Activated CD8-positive, alpha-beta memory T cell treated with anti-CD3 and anti-CD28 coated beads for 4 hours (primary cell): ENCODE results near the gene CACNA1C.

Experiments used
- DNase-seq, 2 donors: peaks; one replicate each; pipeline ENCODE4 v3.0.0-alpha.2; 2020; ENCODE audit warnings: low read depth in 2 of 2

CACNA1C gene

DNA sequence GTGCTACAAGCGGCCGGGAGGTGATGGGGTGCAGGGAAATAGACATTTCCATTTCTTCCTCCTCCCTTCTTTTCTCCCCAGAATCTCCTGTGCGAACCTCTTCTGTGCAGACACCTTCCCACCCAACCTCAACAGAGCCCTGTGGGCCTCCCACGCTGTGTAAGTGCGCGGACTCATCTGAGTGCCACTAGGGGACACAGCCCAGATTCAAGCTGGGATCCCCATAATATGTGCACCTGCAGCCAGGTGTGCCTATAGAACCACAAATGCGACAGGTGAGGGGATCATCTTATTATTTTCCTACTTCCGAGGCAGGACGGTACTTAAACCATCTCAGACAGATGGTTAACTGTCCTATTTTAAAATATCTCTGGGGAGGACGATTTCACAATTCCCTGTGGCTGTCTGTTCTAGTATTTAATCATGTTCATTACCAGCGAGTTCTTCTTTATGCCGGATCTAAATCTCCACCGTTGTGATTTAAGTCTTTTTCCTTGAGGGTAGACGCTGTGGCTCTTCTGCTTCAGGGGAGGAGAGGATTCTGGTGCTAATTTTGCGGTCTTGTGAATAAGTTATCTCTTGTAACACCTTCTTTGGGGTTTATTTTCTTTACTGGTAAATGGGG, 17.2 kb upstream of the CACNA1C start:
- DNase-seq: no peak

DNA sequence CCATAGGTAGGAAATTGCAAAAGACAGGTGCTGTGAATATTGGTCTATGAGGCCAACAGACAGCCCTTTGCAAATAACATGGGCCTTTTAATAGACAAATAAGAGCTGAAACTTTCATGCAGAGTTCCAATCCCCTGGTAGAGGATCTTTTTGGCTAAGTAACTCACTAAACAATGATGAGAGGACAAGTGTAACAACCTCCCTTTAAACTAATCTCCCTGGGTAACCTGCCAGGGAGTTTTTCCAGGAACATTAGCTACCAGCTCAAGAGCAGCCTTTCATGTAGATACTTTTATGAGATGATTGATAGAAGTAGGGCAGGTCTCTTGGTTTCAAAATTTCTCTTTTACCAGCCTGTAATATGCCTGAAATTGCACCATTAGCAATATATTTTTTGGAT, 13.8 kb upstream of the CACNA1C start:
- DNase-seq: no peak

DNA sequence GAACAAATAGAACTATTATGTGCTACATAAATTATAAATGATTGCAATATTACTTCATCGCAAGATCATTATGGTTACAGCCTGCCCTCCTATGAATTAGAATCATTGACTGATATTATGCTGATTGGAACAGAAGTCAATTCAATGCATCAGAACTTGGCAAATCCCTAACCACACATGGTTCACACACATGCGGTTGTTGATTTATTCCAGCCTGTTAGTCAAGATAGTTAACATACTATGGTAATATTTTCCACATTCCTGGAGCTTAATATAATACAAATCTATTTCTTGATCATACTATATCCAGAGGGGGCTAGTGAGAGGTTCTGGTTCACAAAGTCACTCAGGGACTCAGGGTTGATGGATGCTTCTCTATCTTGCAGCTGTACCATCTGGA, 9.7 kb upstream of the CACNA1C start:
- no peak for DNase-seq

DNA sequence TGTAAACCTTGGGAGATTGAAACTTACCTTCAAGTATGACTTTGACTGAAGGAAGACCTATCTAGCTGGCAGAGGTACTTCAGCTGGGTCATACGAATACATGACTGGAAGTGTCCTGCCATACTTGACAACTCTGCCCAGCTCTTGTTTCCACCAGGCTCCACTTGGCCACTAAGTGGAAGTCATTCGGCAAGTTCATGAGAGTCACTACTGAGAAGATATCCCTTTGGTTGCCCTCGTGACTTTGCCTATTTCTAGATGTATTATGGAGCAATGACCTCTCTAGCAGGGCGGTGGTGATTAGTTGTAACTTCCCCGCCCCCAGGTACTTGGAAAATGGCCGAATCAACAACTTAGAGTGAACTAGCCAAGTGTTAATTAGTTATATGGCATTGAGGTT, 8.6 kb upstream of the CACNA1C start:
- no peak for DNase-seq

DNA sequence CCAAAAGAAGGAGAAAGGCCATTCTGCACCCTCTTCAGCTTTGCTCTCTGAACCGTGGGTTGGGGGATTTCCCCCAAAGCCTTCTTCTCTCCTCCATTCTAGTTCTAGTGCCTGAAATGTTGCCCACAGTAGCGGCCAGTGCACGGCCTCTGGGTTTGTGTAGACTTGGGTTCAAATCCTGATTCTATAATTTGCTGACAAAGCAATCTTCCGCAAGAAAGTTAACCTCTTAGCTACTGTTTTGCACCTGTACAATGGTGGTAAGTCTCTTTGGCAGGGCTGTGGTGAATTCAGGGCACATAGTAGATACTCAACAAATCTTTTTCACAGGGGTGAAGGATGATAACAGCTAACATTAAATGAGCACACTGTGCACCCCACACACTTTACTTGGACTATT, 5.8 kb upstream of the CACNA1C start:
- no peak for DNase-seq

DNA sequence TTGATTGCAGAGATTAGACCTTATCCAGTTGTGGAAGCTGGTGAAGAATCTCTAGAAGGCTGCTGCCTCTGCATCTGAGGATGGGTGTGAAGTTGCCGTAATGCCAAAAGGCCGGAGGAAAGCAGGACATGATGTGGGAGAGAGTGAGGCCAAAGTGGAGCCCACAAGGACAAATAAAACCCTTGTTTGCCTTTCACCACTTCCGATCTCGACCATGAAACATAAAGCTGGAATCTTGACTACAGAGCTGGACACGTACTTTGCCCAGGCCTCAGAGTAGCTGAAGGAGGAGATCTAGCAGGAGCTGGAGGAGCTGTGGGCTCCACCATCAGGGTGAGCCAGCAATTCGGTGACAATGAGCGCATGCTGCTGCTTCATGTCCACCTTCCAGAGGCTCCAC, 5.0 kb upstream of the CACNA1C start:
- no peak for DNase-seq

DNA sequence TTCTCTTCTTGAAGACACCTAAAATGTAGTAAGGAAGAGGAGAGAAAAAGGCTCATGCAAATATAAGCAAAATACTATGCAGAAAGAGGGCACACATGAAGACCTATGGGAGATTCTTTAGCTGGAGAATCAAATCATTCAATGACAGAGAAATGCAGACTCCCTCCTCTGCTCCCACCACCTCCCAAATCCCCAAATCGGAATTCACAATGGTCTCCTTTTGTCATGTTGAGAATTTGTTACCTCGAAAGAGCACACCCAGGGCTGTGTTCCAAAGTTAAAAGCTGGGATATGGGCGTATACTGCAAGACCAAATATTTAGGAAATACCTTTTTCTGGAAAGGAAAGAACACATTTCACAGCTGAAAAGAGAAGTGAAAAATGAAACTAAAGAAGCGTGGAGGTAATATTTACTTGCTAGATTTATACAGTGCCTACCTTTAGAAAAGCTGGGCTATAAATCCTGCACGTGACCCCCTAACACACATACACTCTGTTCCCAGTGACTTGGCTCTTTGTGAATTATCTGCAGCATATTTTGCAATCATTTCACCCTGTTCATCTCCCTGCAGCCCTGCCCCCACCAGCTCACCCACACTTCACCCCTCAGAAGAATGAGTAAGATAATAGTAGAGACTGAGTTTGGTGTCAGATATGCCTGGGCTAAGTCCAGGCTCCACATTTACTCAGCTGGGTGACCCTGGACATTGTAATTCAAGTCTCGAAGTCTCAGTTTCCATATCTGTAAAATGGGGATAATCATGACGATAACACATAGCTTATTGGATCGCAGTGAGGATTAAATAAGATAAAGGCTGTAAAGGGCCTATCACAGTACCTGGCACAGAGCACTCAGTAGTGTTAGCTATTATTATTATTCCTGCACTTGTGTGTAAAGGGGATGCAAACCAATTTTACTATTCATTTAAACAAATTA, 2.9 kb upstream of the CACNA1C start:
- no peak for DNase-seq

DNA sequence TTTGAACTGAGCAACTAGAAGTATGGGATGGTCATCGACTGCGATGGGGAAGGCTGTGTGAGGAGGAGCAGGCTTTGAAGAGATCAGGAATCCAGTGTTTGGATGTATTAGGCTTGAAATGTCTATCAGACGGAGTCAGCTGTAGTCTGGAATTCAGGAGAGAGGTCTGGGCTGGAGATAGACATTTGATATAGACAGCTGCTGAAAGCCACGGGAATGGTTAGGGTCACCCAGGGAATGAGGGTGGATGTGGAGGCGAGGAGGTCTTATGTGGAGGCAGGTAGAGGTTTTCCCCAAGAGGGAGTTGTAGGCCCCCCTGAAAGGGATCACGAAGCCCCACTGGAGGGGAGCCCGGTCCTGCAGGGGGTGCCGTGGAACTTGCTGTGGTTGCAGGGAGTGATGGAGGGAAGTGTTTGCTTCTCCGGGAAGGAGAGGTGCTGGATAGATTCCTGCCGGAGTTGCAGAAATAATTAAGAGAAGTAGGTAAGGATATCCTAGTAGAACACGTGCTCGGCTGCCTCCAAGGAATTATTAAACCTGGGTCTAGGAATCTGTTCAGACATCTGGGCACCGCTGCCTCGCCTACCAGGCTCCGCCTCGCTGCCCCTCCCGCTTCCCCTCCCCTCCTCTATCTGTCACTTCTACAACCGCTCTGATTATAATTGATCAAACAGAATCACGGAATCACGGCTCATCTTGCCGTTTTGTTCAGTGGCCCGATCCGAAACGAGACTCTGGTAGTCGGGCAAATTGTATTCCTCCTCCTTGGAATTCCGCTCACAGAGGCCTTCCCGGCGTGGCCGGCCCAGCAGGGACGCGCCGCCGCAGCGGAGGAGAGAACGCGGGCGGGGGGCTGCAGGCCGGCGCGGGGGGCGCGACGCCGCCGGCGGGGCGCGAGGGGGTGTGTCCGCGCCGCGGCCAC, 826 bp upstream of the CACNA1C start:
- DNase-seq: no peak

DNA sequence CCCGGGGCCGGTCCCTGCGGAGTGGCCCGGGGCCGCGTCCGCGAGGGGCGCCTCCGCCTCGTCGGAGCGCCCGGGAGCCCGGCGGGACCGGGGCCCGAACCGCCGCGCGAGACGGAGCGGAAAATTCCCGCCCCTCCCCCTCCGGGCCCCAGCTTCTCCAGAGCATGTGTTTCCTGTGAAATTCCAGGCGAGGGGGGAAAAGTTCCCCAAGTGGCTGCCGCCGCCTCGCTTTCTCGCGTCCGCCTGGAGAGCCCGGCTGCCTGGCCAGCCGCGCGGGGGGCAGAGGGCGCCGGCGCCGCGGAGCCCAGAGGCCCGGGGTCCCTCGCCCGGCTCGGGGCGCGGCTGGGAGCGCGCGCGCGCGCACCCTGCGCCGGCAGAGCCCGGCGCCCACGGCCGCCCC, 904 bp downstream of the CACNA1C start:
- no peak for DNase-seq

DNA sequence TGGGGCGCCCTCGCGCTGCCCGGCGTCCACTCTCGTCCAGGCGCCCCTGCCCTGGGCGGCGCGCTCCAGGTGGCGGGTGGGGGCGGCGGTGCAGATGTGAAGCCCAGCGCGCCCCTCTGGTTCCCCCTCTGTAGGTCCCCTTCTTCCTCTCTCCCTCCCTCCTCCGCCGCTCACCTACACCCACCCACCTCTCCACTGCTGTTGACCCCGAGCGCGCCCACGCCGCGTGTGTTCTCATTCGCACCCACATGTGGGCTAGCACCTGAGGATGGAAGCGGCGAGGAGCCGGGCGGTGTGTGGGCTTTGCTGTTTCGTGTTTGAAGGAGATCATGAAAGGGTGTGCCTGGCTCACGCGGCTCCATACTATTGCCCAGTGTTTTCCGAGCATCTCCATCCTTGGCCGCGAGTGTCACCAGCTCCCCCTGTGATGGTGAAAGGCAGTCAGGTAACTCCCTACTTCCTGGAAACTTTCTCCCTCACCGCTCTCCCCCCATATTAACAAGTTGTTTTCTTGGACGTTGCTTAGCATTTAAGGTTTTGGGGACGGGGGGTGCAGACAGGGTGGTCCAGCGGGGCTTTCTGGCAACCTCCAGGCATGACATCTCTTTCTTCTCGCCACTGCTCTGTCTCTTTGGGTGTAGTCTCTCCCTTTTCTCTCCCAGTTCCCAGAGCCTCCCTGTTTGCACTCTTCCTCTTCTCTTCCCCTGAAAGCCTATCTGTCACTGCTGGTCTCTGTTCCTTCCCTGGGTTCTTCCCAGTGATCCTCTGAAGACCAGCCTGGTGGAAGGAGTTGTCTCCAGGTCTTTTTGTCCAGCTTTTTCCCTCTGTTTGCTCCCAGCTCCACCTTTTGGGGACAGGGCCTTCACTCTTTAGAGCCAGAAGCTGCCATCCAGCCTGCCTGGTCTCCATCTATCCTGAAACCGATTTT, 1.6 kb downstream of the CACNA1C start:
- no peak for DNase-seq

DNA sequence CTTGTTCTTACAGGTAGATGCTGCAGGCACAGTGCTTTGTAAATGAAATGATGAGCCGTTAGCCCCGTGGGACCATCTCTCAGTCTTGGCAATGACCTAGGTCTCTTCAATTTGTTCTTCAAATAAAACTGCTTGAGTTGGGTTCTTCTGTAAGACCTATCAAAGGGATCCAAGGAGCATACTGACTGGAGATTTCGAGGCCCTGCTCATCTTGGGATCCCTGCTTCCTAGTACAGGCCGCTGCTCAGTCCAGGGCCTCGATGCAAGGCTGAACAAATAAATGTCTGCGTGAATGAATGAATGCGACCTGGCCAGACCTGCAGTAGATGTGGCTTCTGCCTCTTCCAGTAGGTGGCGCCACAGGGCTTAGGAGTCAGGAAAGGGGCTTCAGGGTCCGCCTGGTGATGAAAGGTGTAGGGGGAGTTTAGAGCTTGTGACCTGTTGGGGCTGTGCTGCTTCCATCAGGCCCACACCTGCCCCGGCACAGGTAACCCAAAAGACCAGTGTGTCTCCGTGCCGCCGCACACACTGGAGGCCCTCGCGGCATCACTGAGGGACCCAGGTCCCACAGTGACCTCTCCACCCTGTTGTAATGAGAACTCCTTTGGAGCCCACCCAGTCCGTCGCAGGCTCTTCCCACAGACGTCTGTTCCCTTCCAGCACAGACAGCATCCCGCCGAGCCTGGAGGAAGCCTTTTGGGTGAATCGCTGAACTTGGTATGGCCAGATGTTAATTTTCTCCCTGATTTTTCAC, 4.4 kb downstream of the CACNA1C start:
- DNase-seq: no peak

DNA sequence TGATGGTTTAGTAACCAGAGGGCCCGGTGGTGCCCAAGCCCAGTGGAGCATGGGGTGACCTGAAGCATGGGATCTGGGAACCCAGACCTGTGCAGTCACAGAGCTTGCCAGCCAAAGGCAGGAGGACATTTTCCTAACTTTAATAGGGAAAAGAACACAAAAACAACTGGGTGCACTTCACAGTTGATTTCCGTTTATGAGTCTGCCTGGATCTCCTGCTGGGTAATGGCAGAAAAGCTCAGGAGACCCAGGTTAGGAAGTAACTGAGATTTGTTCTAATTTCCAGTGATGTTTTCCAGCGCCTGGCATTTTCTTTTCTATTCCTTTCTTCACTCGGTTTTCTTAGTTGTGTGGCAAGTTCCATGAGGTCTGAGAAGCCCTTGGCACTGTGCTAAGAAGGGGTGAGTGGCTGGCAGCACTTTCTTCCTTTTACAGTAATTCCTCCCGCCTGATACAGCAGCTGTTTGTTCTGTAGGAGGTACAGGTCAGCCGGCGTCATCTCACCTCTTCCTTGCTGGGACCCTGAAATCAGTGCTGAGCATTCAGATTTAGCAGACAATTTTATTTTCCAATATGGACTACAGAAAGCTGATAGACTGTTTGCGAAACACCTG, 5.1 kb downstream of the CACNA1C start:
- no peak for DNase-seq

DNA sequence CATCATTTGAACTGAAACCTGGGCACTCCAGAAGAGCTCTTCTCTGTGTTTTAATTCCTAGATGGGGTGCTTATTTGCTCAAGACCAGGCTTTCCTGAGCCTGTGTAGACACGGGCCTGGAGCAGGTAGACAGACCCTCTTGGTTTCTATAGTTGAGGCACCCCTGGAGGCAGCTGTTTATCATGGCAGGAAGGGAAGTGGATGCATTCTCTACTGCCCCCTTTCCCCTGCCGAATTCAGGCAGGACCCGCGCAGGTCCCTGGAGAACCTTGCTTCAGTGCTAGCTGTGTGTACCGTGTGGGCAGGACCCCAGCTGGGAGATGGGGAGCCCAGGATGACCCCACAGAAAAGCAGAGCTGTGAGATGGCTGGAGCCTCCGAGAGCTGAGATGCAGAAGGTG, 6.0 kb downstream of the CACNA1C start:
- no peak for DNase-seq

DNA sequence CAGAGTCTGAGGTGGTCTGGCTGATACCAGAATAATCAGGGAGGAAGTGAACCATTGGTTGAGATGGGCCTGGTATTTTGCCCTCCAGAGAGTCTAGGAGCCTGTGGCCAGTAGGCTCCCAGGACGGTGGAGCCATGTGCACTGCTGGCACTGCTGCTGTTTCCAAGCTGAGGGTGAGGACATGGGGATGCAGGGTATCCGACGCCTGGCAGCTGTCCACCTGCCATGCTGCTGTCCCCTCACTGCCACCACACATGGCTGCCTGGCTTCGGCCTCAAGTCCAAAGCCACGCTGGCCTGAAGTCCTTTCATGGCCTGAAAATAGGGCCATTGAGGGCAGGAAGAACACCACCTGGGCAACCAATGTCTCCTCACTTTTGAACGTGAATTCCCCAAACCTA, 8.6 kb downstream of the CACNA1C start:
- no peak for DNase-seq

DNA sequence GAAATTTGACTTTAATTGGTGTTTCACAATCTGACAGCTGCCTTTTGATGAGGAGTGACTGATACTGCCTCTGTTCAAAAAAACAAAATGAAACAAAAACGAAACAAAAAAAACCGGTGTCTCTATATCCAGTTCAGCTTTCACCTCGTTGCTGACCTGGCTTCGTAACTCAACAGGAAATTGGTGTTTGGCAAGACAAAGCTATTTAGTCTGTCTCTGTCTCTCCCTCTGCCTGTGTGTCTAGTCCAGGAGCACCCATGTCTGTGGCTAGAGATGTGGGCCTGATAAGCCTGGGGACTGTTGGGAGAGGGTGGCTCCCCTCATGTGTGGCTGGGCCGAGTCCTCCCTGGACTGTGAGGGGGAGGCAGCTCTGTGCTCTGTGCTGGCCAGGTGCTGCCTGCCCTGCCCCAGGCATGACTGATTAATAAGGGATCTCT, 11.3 kb downstream of the CACNA1C start:
- DNase-seq: no peak

DNA sequence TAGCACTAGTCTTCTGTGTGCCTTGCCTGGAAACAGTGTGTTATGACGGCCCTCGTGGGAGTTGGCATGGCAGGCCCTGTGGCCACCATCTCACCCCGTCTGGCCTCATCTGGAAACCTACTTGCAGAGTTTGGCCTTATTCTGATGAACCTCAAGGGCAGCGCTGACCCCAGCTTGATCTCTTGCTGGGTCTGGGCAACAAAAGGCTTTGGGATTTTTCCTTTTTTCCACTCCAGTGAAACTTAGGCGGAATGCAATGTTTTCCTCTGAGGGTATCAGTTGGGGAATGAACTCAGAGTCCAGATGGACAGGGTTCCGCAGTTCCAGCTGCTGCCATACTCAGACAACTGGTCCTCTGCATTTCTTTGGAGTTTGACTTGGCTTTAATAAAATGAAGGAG, 15.9 kb downstream of the CACNA1C start:
- no peak for DNase-seq

DNA sequence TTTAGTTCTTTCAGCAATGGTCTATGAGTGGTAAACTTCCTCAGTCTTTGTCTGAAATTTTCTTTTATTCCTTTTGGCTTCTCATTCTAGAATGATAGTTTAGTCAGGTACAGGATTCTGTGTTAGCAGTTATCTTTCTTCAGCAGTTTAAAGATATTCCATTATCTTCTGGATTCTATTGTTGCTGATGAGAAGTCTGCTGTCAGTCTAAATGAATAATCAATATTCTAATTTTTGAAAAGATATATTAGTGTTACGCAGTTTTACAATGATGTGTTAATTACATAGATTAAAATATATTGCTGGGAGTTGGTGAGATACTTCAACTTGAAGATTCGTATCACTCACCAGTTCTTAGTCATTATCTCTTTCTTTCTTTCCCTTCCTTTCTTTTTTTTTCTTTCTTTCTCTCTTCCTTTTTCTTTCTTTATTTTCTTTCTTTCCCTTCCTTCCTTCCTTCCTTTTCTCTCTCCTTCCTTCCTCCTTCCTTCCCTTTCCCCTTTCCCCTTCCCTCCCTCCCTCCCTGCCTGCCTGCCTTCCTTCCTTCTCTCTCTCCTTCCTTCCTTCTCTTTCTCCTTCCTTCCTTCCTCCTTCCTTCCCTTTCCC, 17.8 kb downstream of the CACNA1C start:
- DNase-seq: no peak

DNA sequence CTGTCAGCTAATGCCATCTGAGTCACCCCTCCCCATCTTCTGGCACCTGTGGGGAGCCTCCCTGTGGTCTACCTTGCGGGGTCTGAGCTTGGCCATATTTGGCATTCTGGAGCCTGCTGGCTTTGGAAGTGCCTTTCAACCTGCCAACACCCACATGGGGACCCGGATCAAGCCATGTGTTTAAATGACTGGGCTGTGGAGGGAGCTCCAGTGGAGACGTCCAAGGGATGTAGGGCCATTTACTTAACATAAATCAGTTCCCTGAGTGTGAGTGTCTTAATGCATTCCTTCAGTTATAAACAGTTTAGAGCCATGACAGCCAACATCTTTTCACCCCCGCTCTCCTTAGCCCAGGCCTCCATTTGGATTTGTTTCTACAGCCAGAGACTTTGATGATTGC, 22.0 kb downstream of the CACNA1C start:
- DNase-seq: no peak

DNA sequence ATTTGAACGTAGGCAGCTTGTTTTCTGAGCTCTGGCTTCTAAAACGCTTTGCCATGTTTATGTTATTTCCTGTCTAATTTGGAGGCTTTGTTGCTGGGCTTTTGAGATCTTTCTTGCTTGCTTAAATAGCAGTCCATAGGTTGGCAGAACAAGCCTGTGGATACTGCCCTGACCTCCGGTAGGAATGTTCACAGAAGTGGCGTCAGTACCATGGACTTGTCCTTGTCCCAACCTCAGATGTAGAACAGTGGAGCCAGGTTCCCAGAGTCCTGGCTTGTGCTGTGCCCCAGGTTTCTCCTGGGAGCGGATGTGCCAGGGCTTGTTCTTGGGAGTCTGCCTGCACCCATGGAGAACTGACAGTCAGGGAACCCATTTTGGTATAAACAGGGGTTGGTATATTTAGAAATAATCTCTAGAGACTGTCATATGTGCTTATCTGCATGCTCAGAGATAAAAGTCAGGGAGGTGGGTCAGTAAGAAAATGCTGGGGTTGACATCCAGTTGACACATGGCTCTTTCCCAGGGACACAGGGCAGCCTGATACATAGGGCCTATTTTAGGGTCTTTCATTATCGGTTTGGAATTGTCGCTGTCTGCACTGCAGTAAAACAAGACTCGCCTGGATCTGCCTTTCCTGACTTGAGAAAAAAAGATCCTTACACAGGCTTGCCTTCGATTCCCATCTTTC, 22.9 kb downstream of the CACNA1C start:
- no peak for DNase-seq
